Measurements from ENCODE around the gene SLC7A1.

GRCh38 chr13:29595380-29596063, at the start of gene SLC7A1:
- no peak for TF ChIP-seq POLR2AphosphoS2 (IDR thresholded peaks at IDR 0.05; ENCODE audit: low read depth, low read length)
- TF ChIP-seq REPIN1 (CRISPR knock-in tag; IDR thresholded peaks at IDR 0.05; ENCODE audit: borderline replicate concordance, low read depth), result no peak
- no peak for TF ChIP-seq TCF7 (IDR thresholded peaks at IDR 0.05; ENCODE audit: low read depth)
